Neural cell (in vitro differentiated cells): ENCODE measurements around the gene RABGAP1L. TPM values are rescaled to one million over a fixed set of nuclear protein-coding genes. Genes with fewer than 3 reads are reported as not detected.

Experiments used
- H2AFZ ChIP-seq: fragments of 200-600, 300-800 bp; sonication (generic), shearing (Covaris generic); 2 replicates; pipeline ENCODE4 v1.6.0; 2014; ENCODE audit warnings: low read depth, mild to moderate bottlenecking, antibody characterized with exemption, low read length, moderate library complexity
- H3F3A ChIP-seq: fragments of 200-600 bp; shearing (Covaris generic); 2 replicates; pipeline ENCODE4 v1.6.1; 2016; ENCODE audit warnings: mild to moderate bottlenecking, moderate library complexity, mixed read lengths, antibody characterized with exemption, low read length; ENCODE audit not compliant: insufficient read depth, poor library complexity, severe bottlenecking
- H3K27ac ChIP-seq: fragments of 200-600, 300-800 bp; sonication (generic), shearing (Covaris generic); 2 replicates; pipeline ENCODE4 v1.5.1; 2014; ENCODE audit warnings: mild to moderate bottlenecking, low read length, moderate library complexity
- H3K27me3 ChIP-seq: fragments of 300-800, 200-600 bp; sonication (generic), shearing (Covaris generic); 2 replicates; pipeline ENCODE4 v1.6.0; 2014; ENCODE audit warnings: mild to moderate bottlenecking, low read depth, low read length, moderate library complexity; ENCODE audit not compliant: insufficient read depth
- H3K36me3 ChIP-seq: fragments of 300-800, 200-600 bp; sonication (generic), shearing (Covaris generic); 2 replicates; pipeline ENCODE4 v1.5.1; 2014; ENCODE audit warnings: mild to moderate bottlenecking, antibody characterized with exemption, low read length, moderate library complexity; ENCODE audit not compliant: insufficient read depth
- H3K4me2 ChIP-seq: fragments of 300-800, 200-600 bp; sonication (generic), shearing (Covaris generic); 2 replicates; pipeline ENCODE4 v1.6.0; 2014; ENCODE audit warnings: mild to moderate bottlenecking, low read length
- H3K4me3 ChIP-seq: fragments of 300-800, 200-600 bp; sonication (generic), shearing (Covaris generic); 2 replicates; pipeline ENCODE4 v1.5.1; 2014; ENCODE audit warnings: mild to moderate bottlenecking, low read length, moderate library complexity
- H3K79me2 ChIP-seq: fragments of 200-600 bp; shearing (Covaris generic); replicated peaks from 2 replicates; pipeline ENCODE4 v1.6.0; 2014; ENCODE audit warnings: mild to moderate bottlenecking, low read length, moderate library complexity; ENCODE audit not compliant: insufficient read depth
- H3K9ac ChIP-seq: fragments of 300-800, 200-600 bp; sonication (generic), shearing (Covaris generic); 2 replicates; pipeline ENCODE4 v1.6.1; 2016; ENCODE audit warnings: mild to moderate bottlenecking, low read length, mixed read lengths
- H3K9me2 ChIP-seq: fragments of 200-600 bp; shearing (Covaris generic); 2 replicates; pipeline ENCODE4 v1.6.1; 2016; ENCODE audit warnings: mild to moderate bottlenecking, low read length, mixed read lengths; ENCODE audit not compliant: insufficient read depth
- H3K9me3 ChIP-seq: fragments of 200-600, 300-800 bp; sonication (generic), shearing (Covaris generic); 2 replicates; pipeline ENCODE4 v1.6.1; 2016; ENCODE audit warnings: mild to moderate bottlenecking, mixed run types, low read length, moderate library complexity, mixed read lengths
- H4K20me1 ChIP-seq: fragments of 200-600 bp; shearing (Covaris generic); 2 replicates; pipeline ENCODE4 v1.6.1; 2016; ENCODE audit warnings: mild to moderate bottlenecking, mixed run types; ENCODE audit not compliant: insufficient read depth
- EP300 ChIP-seq: fragments of 450-650 bp; conservative IDR thresholded peaks from 2 replicates; pipeline ENCODE4 v1.6.1; 2014; ENCODE audit warnings: antibody characterized with exemption, mild to moderate bottlenecking, moderate library complexity; ENCODE audit not compliant: poor library complexity, severe bottlenecking
- EZH2 ChIP-seq: fragments of 200-600, 300-800 bp; shearing (Covaris generic), sonication (generic); IDR thresholded peaks from 2 replicates; pipeline ENCODE4 v1.6.1; 2014; ENCODE audit warnings: antibody characterized with exemption, low read length, borderline replicate concordance, mild to moderate bottlenecking; ENCODE audit not compliant: insufficient read depth, poor library complexity, severe bottlenecking
- MXI1 ChIP-seq: fragments of 450-650 bp; conservative IDR thresholded peaks from 2 replicates; pipeline ENCODE4 v1.6.1; 2014; ENCODE audit warnings: antibody characterized with exemption, mild to moderate bottlenecking; ENCODE audit not compliant: poor library complexity, severe bottlenecking
- POLR2AphosphoS5 ChIP-seq: IDR thresholded peaks from 2 replicates; pipeline ENCODE4 v1.6.1; 2012
- RAD21 ChIP-seq: fragments of 450-650 bp; conservative IDR thresholded peaks from 2 replicates; pipeline ENCODE4 v1.6.1; 2014; ENCODE audit warnings: antibody characterized with exemption, mild to moderate bottlenecking, moderate library complexity
- SMC3 ChIP-seq: fragments of 450-650 bp; conservative IDR thresholded peaks from 2 replicates; pipeline ENCODE4 v1.6.1; 2014; ENCODE audit warnings: antibody characterized with exemption, mild to moderate bottlenecking, moderate library complexity; ENCODE audit not compliant: poor library complexity
- TAF1 ChIP-seq: IDR thresholded peaks from 2 replicates; pipeline ENCODE4 v1.6.1; 2012; ENCODE audit warnings: low read depth
- polyA plus RNA-seq: library from polyadenylated mRNA; depleted of rRNA; stranded (reverse); fragments of >200 nt; gene quantifications from 2 replicates; pipeline ENCODE4 v1.2.3, GENCODE V29; 2014
- TF ChIP-seq, protein P1 (sequence below): IDR thresholded peaks from 2 replicates; pipeline ENCODE4 v1.6.1; 2012; ENCODE audit warnings: borderline replicate concordance
- TF ChIP-seq, protein P2 (sequence below): fragments of 450-650 bp; IDR thresholded peaks from 2 replicates; pipeline ENCODE4 v1.5.1; 2014; ENCODE audit warnings: antibody characterized with exemption, mild to moderate bottlenecking, moderate library complexity; ENCODE audit not compliant: poor library complexity, severe bottlenecking

Gene RABGAP1L
- polyA plus RNA-seq, 1 donor from 2014 or later = 32.2 TPM

DNA sequence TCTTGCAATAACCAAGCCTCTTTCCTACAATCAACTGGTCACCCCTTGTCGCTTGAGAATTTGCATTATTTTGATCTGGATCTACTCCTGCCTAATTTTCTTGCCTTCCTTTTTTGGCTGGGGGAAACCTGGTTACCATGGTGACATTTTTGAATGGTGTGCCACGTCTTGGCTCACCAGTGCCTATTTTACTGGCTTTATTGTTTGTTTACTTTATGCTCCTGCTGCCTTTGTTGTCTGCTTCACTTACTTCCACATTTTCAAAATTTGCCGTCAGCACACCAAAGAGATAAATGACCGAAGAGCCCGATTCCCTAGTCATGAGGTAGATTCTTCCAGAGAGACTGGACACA is 289.2 kb downstream of the RABGAP1L start:
- Histone ChIP-seq H3K27me3 (no peaks in the 10 kb centered on the region), H3K27ac (no peak overlapping the region), H3K9me2 (no peaks in the 10 kb centered on the region), H3K4me2 (no peak overlapping the region), H3K79me2 (no peaks in the 10 kb centered on the region), H3F3A (no peaks in the 10 kb centered on the region), H2AFZ (no peak overlapping the region), H4K20me1 (no peaks in the 10 kb centered on the region), H3K9me3 (no peaks in the 10 kb centered on the region), H3K9ac (no peak overlapping the region), H3K36me3 (no peaks in the 10 kb centered on the region), H3K4me3 (no peak overlapping the region)
- no peak for TF ChIP-seq SMC3
- TF ChIP-seq, protein P1, sequence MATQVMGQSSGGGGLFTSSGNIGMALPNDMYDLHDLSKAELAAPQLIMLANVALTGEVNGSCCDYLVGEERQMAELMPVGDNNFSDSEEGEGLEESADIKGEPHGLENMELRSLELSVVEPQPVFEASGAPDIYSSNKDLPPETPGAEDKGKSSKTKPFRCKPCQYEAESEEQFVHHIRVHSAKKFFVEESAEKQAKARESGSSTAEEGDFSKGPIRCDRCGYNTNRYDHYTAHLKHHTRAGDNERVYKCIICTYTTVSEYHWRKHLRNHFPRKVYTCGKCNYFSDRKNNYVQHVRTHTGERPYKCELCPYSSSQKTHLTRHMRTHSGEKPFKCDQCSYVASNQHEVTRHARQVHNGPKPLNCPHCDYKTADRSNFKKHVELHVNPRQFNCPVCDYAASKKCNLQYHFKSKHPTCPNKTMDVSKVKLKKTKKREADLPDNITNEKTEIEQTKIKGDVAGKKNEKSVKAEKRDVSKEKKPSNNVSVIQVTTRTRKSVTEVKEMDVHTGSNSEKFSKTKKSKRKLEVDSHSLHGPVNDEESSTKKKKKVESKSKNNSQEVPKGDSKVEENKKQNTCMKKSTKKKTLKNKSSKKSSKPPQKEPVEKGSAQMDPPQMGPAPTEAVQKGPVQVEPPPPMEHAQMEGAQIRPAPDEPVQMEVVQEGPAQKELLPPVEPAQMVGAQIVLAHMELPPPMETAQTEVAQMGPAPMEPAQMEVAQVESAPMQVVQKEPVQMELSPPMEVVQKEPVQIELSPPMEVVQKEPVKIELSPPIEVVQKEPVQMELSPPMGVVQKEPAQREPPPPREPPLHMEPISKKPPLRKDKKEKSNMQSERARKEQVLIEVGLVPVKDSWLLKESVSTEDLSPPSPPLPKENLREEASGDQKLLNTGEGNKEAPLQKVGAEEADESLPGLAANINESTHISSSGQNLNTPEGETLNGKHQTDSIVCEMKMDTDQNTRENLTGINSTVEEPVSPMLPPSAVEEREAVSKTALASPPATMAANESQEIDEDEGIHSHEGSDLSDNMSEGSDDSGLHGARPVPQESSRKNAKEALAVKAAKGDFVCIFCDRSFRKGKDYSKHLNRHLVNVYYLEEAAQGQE = no peak
- TF ChIP-seq MXI1 = no peak
- TF ChIP-seq TAF1 = no peak
- TF ChIP-seq POLR2AphosphoS5 = no peak
- no peak for TF ChIP-seq EP300
- TF ChIP-seq RAD21 = no peak
- TF ChIP-seq EZH2 = no peak
- TF ChIP-seq, protein P2, sequence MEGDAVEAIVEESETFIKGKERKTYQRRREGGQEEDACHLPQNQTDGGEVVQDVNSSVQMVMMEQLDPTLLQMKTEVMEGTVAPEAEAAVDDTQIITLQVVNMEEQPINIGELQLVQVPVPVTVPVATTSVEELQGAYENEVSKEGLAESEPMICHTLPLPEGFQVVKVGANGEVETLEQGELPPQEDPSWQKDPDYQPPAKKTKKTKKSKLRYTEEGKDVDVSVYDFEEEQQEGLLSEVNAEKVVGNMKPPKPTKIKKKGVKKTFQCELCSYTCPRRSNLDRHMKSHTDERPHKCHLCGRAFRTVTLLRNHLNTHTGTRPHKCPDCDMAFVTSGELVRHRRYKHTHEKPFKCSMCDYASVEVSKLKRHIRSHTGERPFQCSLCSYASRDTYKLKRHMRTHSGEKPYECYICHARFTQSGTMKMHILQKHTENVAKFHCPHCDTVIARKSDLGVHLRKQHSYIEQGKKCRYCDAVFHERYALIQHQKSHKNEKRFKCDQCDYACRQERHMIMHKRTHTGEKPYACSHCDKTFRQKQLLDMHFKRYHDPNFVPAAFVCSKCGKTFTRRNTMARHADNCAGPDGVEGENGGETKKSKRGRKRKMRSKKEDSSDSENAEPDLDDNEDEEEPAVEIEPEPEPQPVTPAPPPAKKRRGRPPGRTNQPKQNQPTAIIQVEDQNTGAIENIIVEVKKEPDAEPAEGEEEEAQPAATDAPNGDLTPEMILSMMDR = no peak

DNA sequence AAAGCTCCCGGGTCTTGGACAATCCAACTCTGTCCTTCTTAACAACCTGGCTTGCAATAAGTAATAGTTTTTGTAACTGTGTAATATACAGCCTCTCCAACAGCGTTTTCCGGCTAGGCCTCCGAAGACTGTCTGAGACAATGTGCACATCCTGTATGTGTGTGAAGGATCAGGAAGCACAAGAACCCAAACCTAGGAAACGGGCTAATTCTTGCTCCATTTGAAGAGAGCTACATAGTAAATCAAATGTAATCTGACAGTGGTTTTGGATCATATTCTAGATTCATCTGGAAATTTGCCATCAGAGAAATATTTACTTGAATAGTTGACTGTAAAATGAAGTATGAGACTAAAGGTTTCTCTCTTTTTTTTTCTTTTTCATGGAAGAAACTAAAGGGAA is 289.7 kb downstream of the RABGAP1L start:
- Histone ChIP-seq H2AFZ (no peak overlapping the region), H4K20me1 (no peaks in the 10 kb centered on the region)

More for the DNA sequence above, 289.7 kb downstream of the RABGAP1L start:
- H3K4me3 ChIP-seq = no peak overlapping the region
- no peak overlapping the region for H3K4me2 ChIP-seq
- no peaks in the 10 kb centered on the region for H3K9me3 ChIP-seq
- H3K27me3 ChIP-seq = no peaks in the 10 kb centered on the region
- no peaks in the 10 kb centered on the region for H3K9me2 ChIP-seq
- TF ChIP-seq POLR2AphosphoS5 = no peak
- TF ChIP-seq TAF1 = no peak
- TF ChIP-seq, protein P1 = no peak
- TF ChIP-seq, protein P2 = no peak
- TF ChIP-seq RAD21 = no peak
- no peak for TF ChIP-seq EZH2
- no peak for TF ChIP-seq MXI1
- TF ChIP-seq EP300 = no peak
- no peak overlapping the region for H3K27ac ChIP-seq
- H3F3A ChIP-seq = no peaks in the 10 kb centered on the region
- H3K9ac ChIP-seq = no peak overlapping the region
- H3K36me3 ChIP-seq = no peaks in the 10 kb centered on the region
- H3K79me2 ChIP-seq = no peaks in the 10 kb centered on the region
